ENCODE results near the gene MYCBPAP.

The MYCBPAP gene

DNA sequence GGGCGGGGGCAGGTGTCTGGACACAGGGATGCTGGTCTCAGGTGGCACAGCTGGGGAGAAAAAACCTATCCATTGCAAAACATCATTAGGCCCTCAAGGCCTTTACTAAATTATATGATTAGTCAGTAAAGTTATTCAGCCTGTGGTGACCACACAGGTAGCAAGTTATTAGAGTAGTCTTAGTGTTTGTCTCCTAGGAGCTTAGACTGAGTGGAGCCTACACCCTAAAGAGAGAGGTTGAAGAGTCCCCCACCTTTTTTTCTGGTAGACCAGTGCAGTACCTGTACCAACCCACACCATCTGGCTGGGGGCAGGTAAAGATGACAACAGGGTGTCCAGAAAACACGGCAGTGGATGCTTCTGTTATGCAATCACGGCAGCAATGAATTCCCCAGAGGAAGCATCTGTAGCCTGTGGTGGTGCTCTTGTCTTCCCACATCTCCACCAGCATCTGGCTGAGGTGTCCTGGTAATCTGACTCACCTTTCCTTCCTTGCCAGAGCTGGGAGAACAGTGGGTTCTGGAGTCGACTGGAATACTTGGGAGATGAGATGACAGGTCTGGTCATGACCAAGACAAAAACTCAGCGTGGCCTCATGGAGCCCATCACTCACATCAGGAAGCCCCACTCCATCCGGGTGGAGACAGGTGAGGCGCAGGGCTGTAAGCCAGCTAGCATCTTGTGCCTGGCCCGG, 11.0 kb downstream of the MYCBPAP start:
- Histone ChIP-seq H2BK5ac (ENCODE audit: low read length) (no peak overlapping the region), H3K23ac (ENCODE audit: low read length) (no peak overlapping the region), H3K79me2 (ENCODE audit: control insufficient read depth, insufficient read depth, low read length) (no peaks in the 10 kb centered on the region), H3K36me3 (ENCODE audit: control insufficient read depth, insufficient read depth, low read length) (no peaks in the 10 kb centered on the region), H2AK5ac (ENCODE audit: low read length) (no peak overlapping the region), H3K4me1 (ENCODE audit: control insufficient read depth, low read depth, low read length) (no peaks in the 10 kb centered on the region), H3K27ac (ENCODE audit: low read depth, low read length) (no peak overlapping the region), H2BK15ac (replicated peaks; ENCODE audit: low read depth) (no peak overlapping the region), H2BK120ac (ENCODE audit: low read depth, low read length) (no peak overlapping the region), H3K18ac (ENCODE audit: low read length) (no peak overlapping the region), H3K56ac (ENCODE audit: low read length) (no peak overlapping the region), H4K5ac (ENCODE audit: low read length) (no peak overlapping the region), H3K4me2 (ENCODE audit: low read length) (no peak overlapping the region), H3K4ac (ENCODE audit: low read depth, low read length) (no peak overlapping the region), H3K4me3 (ENCODE audit: low read length) (no peak overlapping the region), H3K79me1 (ENCODE audit: low read length) (no peaks in the 10 kb centered on the region), H3K27me3 (ENCODE audit: insufficient read depth, low read length, poor library complexity) (no peaks in the 10 kb centered on the region), H3K9ac (ENCODE audit: low read length) (no peak overlapping the region), H4K8ac (ENCODE audit: low read depth, low read length) (no peak overlapping the region)
- WGBS (ENCODE audit: extremely low coverage, insufficient coverage, low lambda C conversion rate), result no CpG with 5 or more reads among the region's 8 CpGs
- DNase-seq, result no peak

DNA sequence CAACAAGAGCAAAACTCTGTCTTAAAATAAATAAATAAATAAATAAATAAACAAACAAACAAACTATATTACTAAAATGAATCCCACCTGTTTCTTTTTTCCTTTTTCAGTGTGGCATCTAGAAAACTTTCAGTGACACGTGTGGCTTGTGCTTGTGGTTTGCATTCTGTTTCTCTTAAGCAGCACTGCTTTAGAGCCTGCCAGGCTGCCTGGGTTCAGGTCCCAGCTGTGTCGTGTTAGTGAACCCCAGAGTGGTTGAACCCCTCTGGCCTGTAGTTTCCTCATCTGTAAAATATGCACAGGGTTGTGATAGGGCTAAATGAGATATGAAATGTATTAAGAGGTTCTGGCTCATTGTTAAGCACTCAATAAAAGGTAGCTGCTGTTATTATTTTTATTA, 12.2 kb downstream of the MYCBPAP start:
- no peaks in the 10 kb centered on the region for H3K27me3 ChIP-seq (ENCODE audit: insufficient read depth, low read length, poor library complexity)
- H4K8ac ChIP-seq (ENCODE audit: low read depth, low read length), result no peak overlapping the region
- WGBS (ENCODE audit: extremely low coverage, insufficient coverage, low lambda C conversion rate), result no CpG with 5 or more reads among the region's 2 CpGs
- no peak overlapping the region for H3K4me2 ChIP-seq (ENCODE audit: low read length)
- no peak overlapping the region for H4K5ac ChIP-seq (ENCODE audit: low read length)
- no peak overlapping the region for H3K18ac ChIP-seq (ENCODE audit: low read length)
- H3K4ac ChIP-seq (ENCODE audit: low read depth, low read length), result no peak overlapping the region
- H3K4me3 ChIP-seq (ENCODE audit: low read length), result no peak overlapping the region
- H2BK15ac ChIP-seq (replicated peaks; ENCODE audit: low read depth), result no peak overlapping the region
- H3K9ac ChIP-seq (ENCODE audit: low read length), result no peak overlapping the region
- H3K36me3 ChIP-seq (ENCODE audit: control insufficient read depth, insufficient read depth, low read length), result no peaks in the 10 kb centered on the region
- no peaks in the 10 kb centered on the region for H3K4me1 ChIP-seq (ENCODE audit: control insufficient read depth, low read depth, low read length)
- no peak overlapping the region for H3K23ac ChIP-seq (ENCODE audit: low read length)
- H3K27ac ChIP-seq (ENCODE audit: low read depth, low read length), result no peak overlapping the region
- H2AK5ac ChIP-seq (ENCODE audit: low read length), result no peak overlapping the region
- no peak overlapping the region for H2BK120ac ChIP-seq (ENCODE audit: low read depth, low read length)
- no peak for DNase-seq
- H3K79me1 ChIP-seq (ENCODE audit: low read length), result no peaks in the 10 kb centered on the region
- H2BK5ac ChIP-seq (ENCODE audit: low read length), result no peak overlapping the region
- H3K56ac ChIP-seq (ENCODE audit: low read length), result no peak overlapping the region
- H3K79me2 ChIP-seq (ENCODE audit: control insufficient read depth, insufficient read depth, low read length), result no peaks in the 10 kb centered on the region

DNA sequence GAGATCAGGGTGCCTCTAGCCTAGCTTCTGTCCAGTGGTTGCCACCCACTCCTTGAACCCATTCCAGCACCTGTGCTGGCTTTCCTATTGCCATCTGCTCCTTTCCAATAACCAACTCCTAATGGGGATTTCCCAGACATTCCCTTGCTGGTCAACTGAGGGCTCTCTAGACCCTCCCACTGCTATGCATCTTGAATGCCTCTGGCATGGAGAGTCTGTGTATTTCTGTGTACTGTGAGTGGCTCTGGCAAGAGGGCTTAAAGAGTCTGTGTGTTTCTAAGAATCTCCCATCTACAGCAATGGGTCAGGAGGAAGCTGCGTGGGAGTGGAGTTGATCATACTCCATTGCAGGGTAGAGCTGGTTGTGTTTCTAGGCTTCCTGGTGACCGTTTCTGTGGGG, 13.3 kb downstream of the MYCBPAP start:
- Histone ChIP-seq H3K4ac (ENCODE audit: low read depth, low read length) (no peak overlapping the region), H2BK120ac (ENCODE audit: low read depth, low read length) (no peak overlapping the region), H2BK15ac (replicated peaks; ENCODE audit: low read depth) (no peak overlapping the region), H3K27ac (ENCODE audit: low read depth, low read length) (no peak overlapping the region), H4K8ac (ENCODE audit: low read depth, low read length) (no peak overlapping the region), H2BK5ac (ENCODE audit: low read length) (no peak overlapping the region), H3K4me2 (ENCODE audit: low read length) (no peak overlapping the region), H4K5ac (ENCODE audit: low read length) (no peak overlapping the region), H3K4me3 (ENCODE audit: low read length) (no peak overlapping the region), H3K27me3 (ENCODE audit: insufficient read depth, low read length, poor library complexity) (no peaks in the 10 kb centered on the region), H3K4me1 (ENCODE audit: control insufficient read depth, low read depth, low read length) (no peaks in the 10 kb centered on the region), H3K79me2 (ENCODE audit: control insufficient read depth, insufficient read depth, low read length) (no peaks in the 10 kb centered on the region), H3K36me3 (ENCODE audit: control insufficient read depth, insufficient read depth, low read length) (no peaks in the 10 kb centered on the region), H3K18ac (ENCODE audit: low read length) (no peak overlapping the region), H3K79me1 (ENCODE audit: low read length) (no peaks in the 10 kb centered on the region), H3K56ac (ENCODE audit: low read length) (no peak overlapping the region), H3K9ac (ENCODE audit: low read length) (no peak overlapping the region), H3K23ac (ENCODE audit: low read length) (no peak overlapping the region), H2AK5ac (ENCODE audit: low read length) (no peak overlapping the region)
- WGBS (ENCODE audit: extremely low coverage, insufficient coverage, low lambda C conversion rate), result no CpG with 5 or more reads among the region's 2 CpGs
- no peak for DNase-seq

DNA sequence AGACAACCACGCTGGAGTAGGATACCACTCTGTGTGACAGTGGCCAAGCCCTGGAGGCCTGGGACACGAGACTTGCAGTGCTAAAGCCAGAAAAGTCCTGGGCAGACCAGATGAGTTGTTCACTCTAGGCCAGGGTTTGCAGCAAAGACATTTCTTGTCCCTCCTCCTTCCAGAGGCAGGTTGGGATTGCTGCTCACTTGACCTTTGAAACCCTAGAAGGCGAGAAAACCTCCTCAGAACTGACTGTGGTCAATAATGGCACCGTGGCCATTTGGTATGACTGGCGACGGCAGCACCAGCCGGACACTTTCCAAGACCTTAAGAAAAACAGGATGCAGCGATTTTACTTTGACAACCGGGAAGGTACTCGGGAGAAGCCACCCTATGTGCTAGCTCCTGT, 14.5 kb downstream of the MYCBPAP start:
- no peaks in the 10 kb centered on the region for H3K79me2 ChIP-seq (ENCODE audit: control insufficient read depth, insufficient read depth, low read length)
- DNase-seq, result no peak
- H3K4me2 ChIP-seq (ENCODE audit: low read length), result no peak overlapping the region
- H2BK15ac ChIP-seq (replicated peaks; ENCODE audit: low read depth), result no peak overlapping the region
- H3K27me3 ChIP-seq (ENCODE audit: insufficient read depth, low read length, poor library complexity), result no peaks in the 10 kb centered on the region
- H3K18ac ChIP-seq (ENCODE audit: low read length), result no peak overlapping the region
- H3K4me1 ChIP-seq (ENCODE audit: control insufficient read depth, low read depth, low read length), result no peaks in the 10 kb centered on the region
- H3K4ac ChIP-seq (ENCODE audit: low read depth, low read length), result no peak overlapping the region
- H4K5ac ChIP-seq (ENCODE audit: low read length), result no peak overlapping the region
- H3K4me3 ChIP-seq (ENCODE audit: low read length), result no peak overlapping the region
- no peaks in the 10 kb centered on the region for H3K36me3 ChIP-seq (ENCODE audit: control insufficient read depth, insufficient read depth, low read length)
- H3K27ac ChIP-seq (ENCODE audit: low read depth, low read length), result no peak overlapping the region
- H3K79me1 ChIP-seq (ENCODE audit: low read length), result no peaks in the 10 kb centered on the region
- no peak overlapping the region for H4K8ac ChIP-seq (ENCODE audit: low read depth, low read length)
- no peak overlapping the region for H3K56ac ChIP-seq (ENCODE audit: low read length)
- WGBS (ENCODE audit: extremely low coverage, insufficient coverage, low lambda C conversion rate), result no CpG with 5 or more reads among the region's 10 CpGs
- H3K23ac ChIP-seq (ENCODE audit: low read length), result no peak overlapping the region
- H2BK5ac ChIP-seq (ENCODE audit: low read length), result no peak overlapping the region
- no peak overlapping the region for H2AK5ac ChIP-seq (ENCODE audit: low read length)
- no peak overlapping the region for H3K9ac ChIP-seq (ENCODE audit: low read length)
- no peak overlapping the region for H2BK120ac ChIP-seq (ENCODE audit: low read depth, low read length)

DNA sequence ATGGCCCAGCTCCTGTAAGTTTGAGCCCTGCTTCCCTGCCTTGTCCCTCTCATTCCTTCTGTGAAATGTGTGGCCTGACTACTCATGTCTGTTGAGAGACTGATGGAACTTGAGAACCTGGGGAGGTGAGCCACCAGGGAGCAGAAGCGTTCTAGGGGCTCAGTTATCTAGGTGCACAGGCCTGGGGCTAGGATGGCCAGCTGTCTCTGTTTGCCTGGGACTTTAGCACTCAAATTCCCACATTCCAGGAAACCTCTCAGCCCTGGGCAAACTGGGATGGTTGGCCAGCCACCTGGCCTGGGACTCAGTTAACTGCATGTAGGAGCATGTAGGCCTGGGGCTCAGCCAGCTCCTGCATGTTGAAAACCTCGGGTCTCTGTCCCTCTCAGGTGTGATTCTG, 15.0 kb downstream of the MYCBPAP start:
- no peak overlapping the region for H3K56ac ChIP-seq (ENCODE audit: low read length)
- H3K27ac ChIP-seq (ENCODE audit: low read depth, low read length), result no peak overlapping the region
- no peak overlapping the region for H4K8ac ChIP-seq (ENCODE audit: low read depth, low read length)
- no peak overlapping the region for H2BK5ac ChIP-seq (ENCODE audit: low read length)
- no peak overlapping the region for H3K9ac ChIP-seq (ENCODE audit: low read length)
- H4K5ac ChIP-seq (ENCODE audit: low read length), result no peak overlapping the region
- no peak for DNase-seq
- H2AK5ac ChIP-seq (ENCODE audit: low read length), result no peak overlapping the region
- H3K79me1 ChIP-seq (ENCODE audit: low read length), result no peaks in the 10 kb centered on the region
- H3K23ac ChIP-seq (ENCODE audit: low read length), result no peak overlapping the region
- H2BK15ac ChIP-seq (replicated peaks; ENCODE audit: low read depth), result no peak overlapping the region
- no peaks in the 10 kb centered on the region for H3K27me3 ChIP-seq (ENCODE audit: insufficient read depth, low read length, poor library complexity)
- no peak overlapping the region for H3K18ac ChIP-seq (ENCODE audit: low read length)
- no peaks in the 10 kb centered on the region for H3K36me3 ChIP-seq (ENCODE audit: control insufficient read depth, insufficient read depth, low read length)
- no peaks in the 10 kb centered on the region for H3K79me2 ChIP-seq (ENCODE audit: control insufficient read depth, insufficient read depth, low read length)
- no peak overlapping the region for H3K4me3 ChIP-seq (ENCODE audit: low read length)
- no peak overlapping the region for H2BK120ac ChIP-seq (ENCODE audit: low read depth, low read length)
- no CpG with 5 or more reads among the region's 2 CpGs for WGBS (ENCODE audit: extremely low coverage, insufficient coverage, low lambda C conversion rate)
- no peaks in the 10 kb centered on the region for H3K4me1 ChIP-seq (ENCODE audit: control insufficient read depth, low read depth, low read length)
- no peak overlapping the region for H3K4ac ChIP-seq (ENCODE audit: low read depth, low read length)
- H3K4me2 ChIP-seq (ENCODE audit: low read length), result no peak overlapping the region

DNA sequence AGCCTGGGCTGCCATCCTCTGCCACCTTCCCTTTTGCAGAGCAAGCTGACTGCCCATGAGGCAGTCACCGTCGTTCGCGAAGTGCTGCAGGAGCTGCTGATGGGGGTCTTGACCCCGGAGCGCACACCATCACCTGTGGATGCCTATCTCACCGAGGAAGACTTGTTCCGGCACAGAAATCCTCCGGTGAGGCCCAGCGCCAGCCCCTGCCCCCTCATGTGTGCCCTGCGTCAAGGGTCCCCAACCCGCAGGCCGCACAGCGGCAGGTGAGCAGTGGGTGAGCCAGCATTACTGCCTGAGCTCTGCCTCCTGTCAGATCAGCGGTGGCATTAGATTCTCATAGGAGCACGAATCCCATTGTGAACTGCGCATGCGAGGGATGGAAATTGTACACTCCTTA, 16.6 kb downstream of the MYCBPAP start:
- H3K79me2 ChIP-seq (ENCODE audit: control insufficient read depth, insufficient read depth, low read length), result no peaks in the 10 kb centered on the region
- H3K9ac ChIP-seq (ENCODE audit: low read length), result no peak overlapping the region
- no peak overlapping the region for H2BK120ac ChIP-seq (ENCODE audit: low read depth, low read length)
- no peak overlapping the region for H3K18ac ChIP-seq (ENCODE audit: low read length)
- H3K4me3 ChIP-seq (ENCODE audit: low read length), result no peak overlapping the region
- H3K4me1 ChIP-seq (ENCODE audit: control insufficient read depth, low read depth, low read length), result no peaks in the 10 kb centered on the region
- H3K23ac ChIP-seq (ENCODE audit: low read length), result no peak overlapping the region
- H3K4ac ChIP-seq (ENCODE audit: low read depth, low read length), result no peak overlapping the region
- no peak overlapping the region for H2BK15ac ChIP-seq (replicated peaks; ENCODE audit: low read depth)
- H3K56ac ChIP-seq (ENCODE audit: low read length), result no peak overlapping the region
- no CpG with 5 or more reads among the region's 18 CpGs for WGBS (ENCODE audit: extremely low coverage, insufficient coverage, low lambda C conversion rate)
- H4K5ac ChIP-seq (ENCODE audit: low read length), result no peak overlapping the region
- no peak overlapping the region for H3K27ac ChIP-seq (ENCODE audit: low read depth, low read length)
- DNase-seq, result no peak
- no peaks in the 10 kb centered on the region for H3K79me1 ChIP-seq (ENCODE audit: low read length)
- H3K27me3 ChIP-seq (ENCODE audit: insufficient read depth, low read length, poor library complexity), result no peaks in the 10 kb centered on the region
- no peak overlapping the region for H2AK5ac ChIP-seq (ENCODE audit: low read length)
- no peak overlapping the region for H4K8ac ChIP-seq (ENCODE audit: low read depth, low read length)
- H3K36me3 ChIP-seq (ENCODE audit: control insufficient read depth, insufficient read depth, low read length), result no peaks in the 10 kb centered on the region
- no peak overlapping the region for H2BK5ac ChIP-seq (ENCODE audit: low read length)
- no peak overlapping the region for H3K4me2 ChIP-seq (ENCODE audit: low read length)
